Measurements from ENCODE around the gene UNC119B. TPM values are rescaled to one million over a fixed set of nuclear protein-coding genes. Genes with fewer than 3 reads are reported as not detected.
A peak's percentile ranks its signal among the peaks of the same experiment; 100 is the strongest.

UNC119B gene
- total RNA-seq, 1 experiment from 2014 or later, result 51.5 TPM

DNA sequence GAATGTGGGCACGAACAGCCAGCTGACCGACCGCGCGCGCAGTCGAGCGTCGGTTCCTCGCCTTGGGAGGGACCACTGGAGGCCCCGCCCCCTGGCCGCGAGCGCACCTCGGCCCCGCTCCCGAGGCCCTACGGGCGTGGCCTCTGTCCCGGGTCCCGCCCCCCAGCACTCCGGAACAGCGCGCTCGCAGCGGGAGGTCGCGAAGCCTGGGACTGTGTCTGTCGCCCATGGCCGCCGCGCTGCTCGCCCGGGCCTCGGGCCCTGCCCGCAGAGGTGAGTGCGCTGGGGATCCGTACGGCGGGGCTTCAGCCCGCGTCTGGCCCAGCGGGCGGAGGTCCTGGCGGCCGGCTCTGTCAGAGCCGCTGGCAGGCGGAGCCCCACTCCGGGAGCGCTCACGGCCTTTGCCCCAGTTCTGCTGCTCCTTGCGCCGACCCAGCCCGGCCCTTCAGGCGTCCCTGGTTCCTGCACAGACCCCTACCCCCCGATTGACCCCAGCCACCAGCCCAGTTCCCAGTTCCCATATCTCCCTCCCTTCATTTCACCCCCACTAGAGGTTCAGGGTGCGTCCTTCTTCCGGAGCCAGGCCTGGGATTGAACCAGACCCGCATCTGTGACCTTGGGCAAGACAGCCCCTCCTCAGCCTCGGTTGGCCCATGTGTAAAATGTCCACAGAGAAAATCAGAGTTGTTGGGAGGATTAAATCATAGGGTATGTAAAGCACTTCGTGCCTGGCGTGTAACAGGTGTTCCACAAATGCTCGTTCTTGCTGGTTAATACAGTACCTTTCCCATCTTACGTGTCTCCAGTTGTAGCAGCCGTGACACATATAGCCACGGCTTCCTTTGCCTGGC lies 15.6 kb downstream of the UNC119B start, which contains the start of gene ACADS:
TSS of gene ACADS (plus strand) at position 168 of the 851 bp plus-strand sequence. CDS start at position 228, 60 bp downstream.
- WGBS (ENCODE audit: extremely low coverage, insufficient read length, low lambda C conversion rate), result no CpG with 5 or more reads among the region's 66 CpGs
- H3K36me3 Mint-ChIP-seq (ENCODE audit: insufficient read depth in 1 of 3, low read depth in 3 of 3), result peaks cover 19 to 51% (median 48%) of the 10 kb centered on the region in 3 experiments

More for the DNA sequence above, 15.6 kb downstream of the UNC119B start, which contains the start of gene ACADS:
- H4K20me1 ChIP-seq (ENCODE audit: control insufficient read depth, insufficient read depth, insufficient read length), result no peaks in the 10 kb centered on the region
- H3K23me2 ChIP-seq (ENCODE audit: insufficient read length, low read depth, low read length, poor library complexity, severe bottlenecking), result peaks cover 5% of the 10 kb centered on the region
- H3K14ac ChIP-seq (ENCODE audit: insufficient read depth, low read length), result peak within 1 kb of the TSS; percentile 41; the same call in 1 of the 2 replicates
- H3K23ac ChIP-seq (ENCODE audit: insufficient read length, low read depth, low read length), result no peak within 1 kb of the TSS
- H4K5ac ChIP-seq (ENCODE audit: insufficient read length, low read depth, low read length), result no peak within 1 kb of the TSS
- H3K9me3 ChIP-seq (ENCODE audit: control insufficient read depth, low read depth, low read length), result no peaks in the 10 kb centered on the region
- H2BK120ac ChIP-seq (ENCODE audit: low read depth, low read length, poor library complexity, severe bottlenecking), result no peak within 1 kb of the TSS
- H4K8ac ChIP-seq (replicated peaks; ENCODE audit: insufficient read length, low read depth, low read length), result no peak within 1 kb of the TSS
- peak within 1 kb of the TSS; percentile 52 to 95 (median 79); a peak in 4 of 7 replicates for H3K27ac Mint-ChIP-seq
- peak within 1 kb of the TSS; percentile 79 to 86 for H3K4me3 Mint-ChIP-seq
- H3K79me2 ChIP-seq (ENCODE audit: insufficient read depth, low read length), result 0 out of 2 replicates have a peak, but pooled peaks cover 2% of the 10 kb centered on the region
- no peak within 1 kb of the TSS for H3K4ac ChIP-seq (ENCODE audit: low read depth, low read length)
- no peak within 1 kb of the TSS for H2AFZ ChIP-seq (ENCODE audit: low read length)
- H3K79me1 ChIP-seq (ENCODE audit: insufficient read depth, low read depth, low read length, poor library complexity, severe bottlenecking), result no peaks in the 10 kb centered on the region
- peak within 1 kb of the TSS; percentile 73 for H3K4me2 ChIP-seq (ENCODE audit: insufficient read depth, insufficient read length, low read length)
- no peak within 1 kb of the TSS for H2BK12ac ChIP-seq (ENCODE audit: insufficient read length, low read depth, low read length)
- H3K4me1 ChIP-seq (ENCODE audit: insufficient read depth, low read length), result no peaks in the 10 kb centered on the region
- no peak for TF ChIP-seq CTCF (conservative IDR thresholded peaks at IDR 0.05)
- H3K18ac ChIP-seq (ENCODE audit: insufficient read length, low read depth, low read length), result no peak within 1 kb of the TSS
- peaks cover 7% of the 10 kb centered on the region; the same call in 1 of the 2 replicates for H3K27me3 Mint-ChIP-seq (ENCODE audit: low read depth)
- no peak within 1 kb of the TSS for H2BK20ac ChIP-seq (ENCODE audit: low read depth, low read length, poor library complexity, severe bottlenecking)
- peaks cover 14 to 17% of the 10 kb centered on the region in 2 experiments for H3K4me1 Mint-ChIP-seq
- H2AK5ac ChIP-seq (ENCODE audit: insufficient read length, low read length), result no peak within 1 kb of the TSS
- peak; percentile 94 for DNase-seq
- no peak within 1 kb of the TSS for H3K27ac ChIP-seq (ENCODE audit: insufficient read length, low read depth, low read length)
- no peak within 1 kb of the TSS for H4K91ac ChIP-seq (ENCODE audit: insufficient read length, low read depth, low read length)
- no peak within 1 kb of the TSS for H2BK15ac ChIP-seq (ENCODE audit: low read depth, low read length)
- H2BK5ac ChIP-seq (ENCODE audit: insufficient read length, low read length), result no peak within 1 kb of the TSS
- H3K56ac ChIP-seq (ENCODE audit: insufficient read length, low read depth, low read length), result no peak within 1 kb of the TSS
- H3K27me3 ChIP-seq (ENCODE audit: insufficient read depth, low read length), result no peaks in the 10 kb centered on the region
- no peak within 1 kb of the TSS for H3T11ph ChIP-seq (ENCODE audit: low read length)
- no peaks in the 10 kb centered on the region; a peak in 1 of 5 replicates for H3K9me3 Mint-ChIP-seq
- no peak within 1 kb of the TSS for H3K9ac ChIP-seq (ENCODE audit: extremely low read depth, insufficient read length, low read length)
